Transverse colon (tissue), 4 donors: Measurements from ENCODE around the gene ZNF709. TPM values are rescaled to one million over a fixed set of nuclear protein-coding genes. Genes with fewer than 3 reads are reported as not detected.

Experiments
- DNase-seq: peaks from one replicate; pipeline ENCODE4 v3.0.0-alpha.2; 2019
- H3K27ac ChIP-seq, 4 donors: fragments of 200-600 bp; sonication (generic); 2 replicates each; pipeline ENCODE4 v1.5.1; 2016 to 2018; ENCODE audit warnings: inconsistent platforms in 4 of 4
- H3K27me3 ChIP-seq: fragments of 200-600 bp; sonication (generic); 2 replicates; pipeline ENCODE4 v1.5.1; 2017; ENCODE audit warnings: inconsistent platforms
- H3K36me3 ChIP-seq, 4 donors: fragments of 200-600 bp; sonication (generic); 2 replicates each; pipeline ENCODE4 v1.5.1; 2017 to 2019; ENCODE audit warnings: inconsistent platforms in 4 of 4
- H3K4me1 ChIP-seq, 4 donors: fragments of 200-600 bp; sonication (generic); 2 replicates each; pipeline ENCODE4 v1.5.1; 2017 to 2020; ENCODE audit warnings: inconsistent platforms in 4 of 4
- H3K4me3 ChIP-seq, 4 donors: fragments of 200-600 bp; sonication (generic); 1 replicate in 1 of 4; 2 replicates in 3 of 4; pipeline versions ENCODE4 v1.5.1 to v1.6.1; 2017 to 2019; ENCODE audit warnings: inconsistent platforms in 4 of 4
- H3K9me3 ChIP-seq, 2 donors: fragments of 200-600 bp; sonication (generic); 2 replicates each; pipeline ENCODE4 v1.5.1; 2017 to 2019; ENCODE audit warnings: inconsistent platforms in 2 of 2
- CTCF ChIP-seq, 5 experiments: fragments of 200-600 bp in 3 of 5; fragments of 450-650 bp in 2 of 5; sonication (generic) in 3 of 5; IDR thresholded peaks; 1 replicate in 2 of 5; 2 replicates in 3 of 5; pipeline ENCODE4 v1.5.1; 2016 to 2017; ENCODE audit warnings: antibody characterized with exemption in 5 of 5, inconsistent platforms in 3 of 5, mild to moderate bottlenecking in 2 of 5, moderate library complexity in 1 of 5
- EP300 ChIP-seq: sonication (generic); formaldehyde crosslinking; IDR thresholded peaks from one replicate; pipeline ENCODE4 v1.6.1; 2017; ENCODE audit warnings: antibody characterized with exemption, low read depth
- POLR2A ChIP-seq: fragments of 450-650 bp; IDR thresholded peaks from one replicate; pipeline ENCODE4 v1.6.1; 2016; ENCODE audit warnings: antibody characterized with exemption, mild to moderate bottlenecking, moderate library complexity
- POLR2AphosphoS5 ChIP-seq, 3 donors: sonication (generic); formaldehyde crosslinking; IDR thresholded peaks; one replicate each; pipeline ENCODE4 v1.6.1; 2016; ENCODE audit warnings: antibody characterized with exemption in 3 of 3
- WGBS, 2 donors: methylation state at CpG; one replicate each; pipeline ENCODE4 v1.1.5; 2018; ENCODE audit warnings: low coverage in 1 of 2; 5-methylcytosine and 5-hydroxymethylcytosine counted together
- in situ Hi-C, 4 donors: fragments of 200-750 bp; cut with MboI; loops; one replicate each; pipeline versions ENCODE4 v1.15.0 to v1.15.1; 2017; ENCODE audit warnings: low sequenced_read_pairs in 3 of 4, low pct_ligation_motif_present in 1 of 4, low pct_unique_long_range_greater_than_20kb in 1 of 4
- intact Hi-C: fragments of 100-400 bp; cut with DNase I; formaldehyde crosslinking; loops from one replicate; pipeline ENCODE4 v1.15.1; 2023; ENCODE audit warnings: low total_unique reads
- total RNA-seq, 4 donors: library from RNA; depleted of rRNA; stranded (reverse); fragments of >200 nt; gene quantifications; one replicate each; pipeline ENCODE4 v1.1.0, GENCODE V29; 2016

The ZNF709 gene
- total RNA-seq, 4 donors from 2014 or later = 1.1 to 4.1 (median 2.2) TPM

GRCh38 chr19:12513531-12514061 lies 29.0 kb upstream of the ZNF709 start:
- Histone ChIP-seq H3K4me3 (no peak overlapping the region), H3K36me3 (peaks cover 0 to 8% (median 0%) of the 10 kb centered on the region in 4 donors), H3K4me1 (no peaks in the 10 kb centered on the region), H3K27ac (no peak overlapping the region), H3K9me3 (peaks cover 13 to 17% of the 10 kb centered on the region in 2 donors), H3K27me3 (no peaks in the 10 kb centered on the region)
- intact Hi-C loops (no loop called here), in situ Hi-C loops (no loop called here)
- TF ChIP-seq EP300 (no peak), CTCF (IDR thresholded peaks at IDR 0.05) (no peak), POLR2A (no peak), POLR2AphosphoS5 (IDR thresholded peaks at IDR 0.05) (no peak)
- DNase-seq = no peak
- 59% methylated on average over 33 of the region's 35 CpGs; no CpG with 5 or more reads in 1 of the 2 donors for WGBS, 2 donors

GRCh38 chr19:12497032-12497431 lies 12.4 kb upstream of the ZNF709 start:
- in situ Hi-C loops (no loop called here), intact Hi-C loops (no loop called here)
- TF ChIP-seq CTCF (IDR thresholded peaks at IDR 0.05) = no peak
- TF ChIP-seq POLR2AphosphoS5 (IDR thresholded peaks at IDR 0.05) = no peak
- TF ChIP-seq POLR2A = no peak
- no peak for TF ChIP-seq EP300
- Histone ChIP-seq H3K36me3 (no peaks in the 10 kb centered on the region), H3K9me3 (no peaks in the 10 kb centered on the region), H3K4me3 (no peak overlapping the region), H3K27ac (no peak overlapping the region), H3K27me3 (no peaks in the 10 kb centered on the region), H3K4me1 (peaks cover 4 to 11% (median 7%) of the 10 kb centered on the region in 4 donors)
- WGBS, 2 donors = 97 to 100% methylated on average over 1 to 4 of the region's 4 CpGs
- DNase-seq = no peak

GRCh38 chr19:12496480-12496879 lies 11.9 kb upstream of the ZNF709 start:
- Histone ChIP-seq H3K4me3 (no peak overlapping the region), H3K36me3 (no peaks in the 10 kb centered on the region), H3K4me1 (peaks cover 4 to 11% (median 7%) of the 10 kb centered on the region in 4 donors), H3K9me3 (no peaks in the 10 kb centered on the region), H3K27ac (no peak overlapping the region), H3K27me3 (no peaks in the 10 kb centered on the region)
- intact Hi-C loops (no loop called here), in situ Hi-C loops (no loop called here)
- 38 to 95% methylated on average over 1 to 6 of the region's 6 CpGs for WGBS, 2 donors
- DNase-seq = no peak
- TF ChIP-seq EP300 = no peak
- no peak for TF ChIP-seq POLR2A
- no peak for TF ChIP-seq POLR2AphosphoS5 (IDR thresholded peaks at IDR 0.05)
- no peak for TF ChIP-seq CTCF (IDR thresholded peaks at IDR 0.05)

- TF ChIP-seq EP300 (no peak), POLR2AphosphoS5 (IDR thresholded peaks at IDR 0.05) (peak; percentile 82 to 91 (median 90)), POLR2A (peak; percentile 84), CTCF (IDR thresholded peaks at IDR 0.05) (peak in 4 of 5 experiments; percentile 18 to 42 (median 32))
- WGBS, 2 donors = 1% methylated on average over 51 of the region's 51 CpGs; no CpG with 5 or more reads in 1 of the 2 donors
- intact Hi-C loops = no loop called here
Observed at GRCh38 chr19:12495002-12495802, 10.6 kb upstream of the ZNF709 start.

More at GRCh38 chr19:12495002-12495802, 10.6 kb upstream of the ZNF709 start:
- H3K4me1 ChIP-seq = peaks cover 4 to 11% (median 7%) of the 10 kb centered on the region in 4 donors
- no peaks in the 10 kb centered on the region for H3K27me3 ChIP-seq
- H3K27ac ChIP-seq = peak overlapping the region; percentile 82 to 93 (median 82)
- H3K9me3 ChIP-seq = no peaks in the 10 kb centered on the region
- in situ Hi-C loops = no loop called here
- H3K36me3 ChIP-seq = no peaks in the 10 kb centered on the region
- peak overlapping the region; percentile 37 to 76 (median 60) for H3K4me3 ChIP-seq
- peak; percentile 97 for DNase-seq
